ENCODE data around the gene FAM241B.

FAM241B gene

DNA sequence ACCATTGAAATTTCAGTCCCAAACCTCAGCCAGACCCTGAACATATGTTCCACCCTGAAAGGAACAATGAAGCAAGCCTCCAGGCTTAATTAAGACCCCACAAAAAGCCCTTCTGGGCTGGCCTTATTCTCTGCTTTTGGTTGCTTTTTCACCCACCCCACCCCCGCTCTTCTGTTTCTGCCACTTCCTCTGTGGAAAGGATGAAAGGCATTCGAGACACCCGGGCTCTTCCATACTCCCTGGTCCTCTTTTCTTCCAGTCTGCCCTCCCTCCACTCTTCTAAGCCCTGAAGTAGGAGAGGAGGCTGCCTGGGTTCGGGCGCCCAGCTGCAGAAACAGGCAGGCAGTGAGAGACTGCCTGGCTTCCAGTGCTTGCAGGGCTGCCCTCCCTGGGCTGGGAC lies 9.4 kb upstream of the FAM241B start:
- Histone ChIP-seq H3K4me3 (ENCODE audit: low read length) (no peak overlapping the region), H3K4me1 (ENCODE audit: control insufficient read depth, insufficient read depth, low read length) (no peaks in the 10 kb centered on the region), H3K36me3 (ENCODE audit: control insufficient read depth, insufficient read depth, low read length) (no peaks in the 10 kb centered on the region), H3K9ac (ENCODE audit: low read length) (no peak overlapping the region), H3K27me3 (ENCODE audit: control insufficient read depth, insufficient read depth, low read length) (no peaks in the 10 kb centered on the region), H3K9me3 (ENCODE audit: control insufficient read depth, low read length) (no peaks in the 10 kb centered on the region)

DNA sequence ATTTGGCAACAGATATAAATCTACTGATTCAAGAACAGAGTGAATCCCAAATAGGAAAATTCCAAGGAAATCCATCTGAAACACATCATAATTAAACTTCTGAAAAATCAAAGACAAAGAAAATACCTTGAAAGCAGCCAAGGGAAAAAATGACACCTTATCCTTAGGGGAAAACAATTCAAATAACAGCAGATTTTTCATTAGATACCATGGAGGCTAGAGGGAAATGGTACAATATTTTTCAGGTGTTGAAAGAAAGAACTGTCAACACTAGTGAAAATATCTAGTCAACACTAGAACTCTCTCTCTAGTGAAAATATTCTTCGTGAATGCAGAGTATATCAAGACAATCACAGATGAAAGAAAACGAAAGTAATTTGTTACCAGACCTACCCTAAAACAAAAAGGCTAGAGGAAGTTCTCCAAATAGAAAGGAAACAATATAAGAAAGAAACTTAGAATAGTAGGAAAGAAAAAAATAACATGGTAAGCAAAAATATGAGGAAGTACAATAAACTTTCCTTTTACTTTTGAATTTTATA lies 5.7 kb upstream of the FAM241B start:
- no peaks in the 10 kb centered on the region for H3K36me3 ChIP-seq (ENCODE audit: control insufficient read depth, insufficient read depth, low read length)
- no peak overlapping the region for H3K4me3 ChIP-seq (ENCODE audit: low read length)
- peaks cover 2% of the 10 kb centered on the region for H3K27me3 ChIP-seq (ENCODE audit: control insufficient read depth, insufficient read depth, low read length)
- H3K4me1 ChIP-seq (ENCODE audit: control insufficient read depth, insufficient read depth, low read length): peaks cover under 1% of the 10 kb centered on the region
- no peaks in the 10 kb centered on the region for H3K9me3 ChIP-seq (ENCODE audit: control insufficient read depth, low read length)
- no peak overlapping the region for H3K9ac ChIP-seq (ENCODE audit: low read length)

DNA sequence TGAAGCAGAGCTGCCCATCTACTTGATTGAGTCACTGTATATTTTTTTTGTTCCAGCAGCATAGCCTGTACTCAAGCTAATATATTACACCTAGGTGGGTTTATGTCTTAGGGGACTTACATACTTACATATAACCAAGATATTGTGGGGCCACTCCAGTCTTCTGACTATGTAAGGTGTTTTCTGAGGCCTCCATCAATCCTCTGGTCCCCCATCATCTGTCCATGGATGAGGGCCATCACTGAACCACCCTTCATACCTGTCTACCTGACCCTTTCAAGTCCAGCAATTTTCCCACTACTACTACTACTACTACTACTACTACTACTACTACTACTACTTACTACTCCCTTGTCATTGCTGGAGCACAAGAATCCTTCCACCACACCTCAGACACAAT lies 3.2 kb upstream of the FAM241B start:
- no peaks in the 10 kb centered on the region for H3K9me3 ChIP-seq (ENCODE audit: control insufficient read depth, low read length)

DNA sequence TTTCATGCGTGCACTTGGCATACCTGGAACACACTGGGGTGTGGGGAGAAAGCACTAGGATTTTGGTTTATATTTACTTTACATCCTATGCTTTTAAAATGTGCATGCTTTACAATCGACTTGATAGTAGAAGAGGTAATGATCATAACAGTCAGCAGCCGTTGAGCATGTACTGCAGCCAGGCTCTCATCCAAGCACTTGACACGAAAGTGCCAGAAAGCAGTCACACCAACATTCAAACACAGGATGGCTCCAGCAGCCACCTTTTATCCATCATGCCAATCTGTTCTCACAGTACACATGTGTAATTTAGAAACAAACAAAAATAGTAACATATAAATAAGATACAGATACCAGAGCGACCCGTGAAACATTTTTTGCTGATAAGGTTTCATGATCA lies 1.2 kb upstream of the FAM241B start:
- Histone ChIP-seq H3K9ac (ENCODE audit: low read length) (no peak overlapping the region), H3K4me1 (ENCODE audit: control insufficient read depth, insufficient read depth, low read length) (peaks cover 8% of the 10 kb centered on the region)

More for the DNA sequence above, 3.2 kb upstream of the FAM241B start:
- H3K9ac ChIP-seq (ENCODE audit: low read length): no peak overlapping the region
- H3K36me3 ChIP-seq (ENCODE audit: control insufficient read depth, insufficient read depth, low read length): no peaks in the 10 kb centered on the region
- no peak overlapping the region for H3K4me3 ChIP-seq (ENCODE audit: low read length)
- peaks cover 15% of the 10 kb centered on the region for H3K27me3 ChIP-seq (ENCODE audit: control insufficient read depth, insufficient read depth, low read length)
- H3K4me1 ChIP-seq (ENCODE audit: control insufficient read depth, insufficient read depth, low read length): peaks cover 8% of the 10 kb centered on the region

DNA sequence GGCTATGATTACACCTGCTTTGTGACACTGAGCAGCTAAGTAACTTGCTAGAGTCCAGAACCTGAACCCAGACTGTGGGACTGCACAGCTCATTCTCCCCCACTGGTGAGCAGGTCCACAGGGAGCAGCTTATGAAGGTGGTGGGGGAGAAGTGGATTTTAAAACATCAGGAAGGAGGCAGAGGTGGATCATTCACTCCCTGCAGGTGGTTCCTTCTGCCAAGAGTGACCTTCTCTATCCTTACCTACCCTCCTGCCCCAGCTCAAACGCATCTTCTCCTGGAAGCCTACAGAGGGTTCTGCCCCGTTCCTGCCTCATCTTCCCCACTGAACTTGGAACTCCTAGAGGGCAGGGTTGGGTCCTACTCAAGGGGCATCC lies 539 bp upstream of the FAM241B start:
- peaks cover 8% of the 10 kb centered on the region for H3K4me1 ChIP-seq (ENCODE audit: control insufficient read depth, insufficient read depth, low read length)
- H3K9ac ChIP-seq (ENCODE audit: low read length): peak overlapping the region; percentile 76
- H3K36me3 ChIP-seq (ENCODE audit: control insufficient read depth, insufficient read depth, low read length): no peaks in the 10 kb centered on the region
- H3K9me3 ChIP-seq (ENCODE audit: control insufficient read depth, low read length): no peaks in the 10 kb centered on the region
- peaks cover 15% of the 10 kb centered on the region for H3K27me3 ChIP-seq (ENCODE audit: control insufficient read depth, insufficient read depth, low read length)
- H3K4me3 ChIP-seq (ENCODE audit: low read length): peak overlapping the region; percentile 16

More for the DNA sequence above, 1.2 kb upstream of the FAM241B start:
- Histone ChIP-seq H3K27me3 (ENCODE audit: control insufficient read depth, insufficient read depth, low read length) (peaks cover 15% of the 10 kb centered on the region), H3K4me3 (ENCODE audit: low read length) (no peak overlapping the region), H3K9me3 (ENCODE audit: control insufficient read depth, low read length) (no peaks in the 10 kb centered on the region), H3K36me3 (ENCODE audit: control insufficient read depth, insufficient read depth, low read length) (no peaks in the 10 kb centered on the region)

DNA sequence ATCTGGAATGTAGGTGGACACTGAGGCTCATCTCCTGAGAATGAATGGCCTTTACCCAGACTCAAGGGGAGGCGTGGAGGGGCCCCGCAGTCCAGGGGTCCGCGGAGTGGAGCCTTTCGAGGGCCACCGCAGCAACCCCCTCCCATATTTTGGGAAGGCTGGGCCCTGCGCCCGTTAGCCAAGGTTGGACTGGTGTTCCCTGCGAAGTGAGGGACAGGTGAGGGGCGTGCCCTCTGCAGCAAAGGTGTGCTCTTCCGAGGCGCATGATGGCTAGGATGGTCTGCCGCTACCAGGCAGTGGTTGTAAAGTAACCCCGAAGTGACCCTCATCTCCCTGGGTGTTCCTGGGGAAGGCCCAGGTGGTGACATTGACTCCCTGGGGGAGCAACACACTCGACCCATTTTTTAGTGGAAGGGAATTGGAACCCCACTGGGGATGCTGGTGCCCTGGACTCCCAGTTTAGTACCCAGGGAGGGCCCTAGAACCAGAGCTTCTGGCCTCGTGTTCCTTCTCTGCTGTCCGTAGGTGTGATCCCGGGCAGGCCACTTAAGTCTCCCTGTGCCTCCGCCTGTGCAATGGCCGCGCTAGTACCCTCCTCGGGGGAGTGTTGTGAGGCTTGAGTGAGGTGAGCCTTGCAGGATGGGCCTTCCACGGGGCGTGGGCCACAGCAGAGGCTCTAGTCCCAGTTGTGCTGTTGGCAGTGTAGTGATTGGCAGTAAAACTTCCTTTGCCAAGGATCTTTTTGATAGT lies 779 bp downstream of the FAM241B start:
- Histone ChIP-seq H3K4me3 (ENCODE audit: low read length) (peak overlapping the region; percentile 7), H3K27me3 (ENCODE audit: control insufficient read depth, insufficient read depth, low read length) (peaks cover 15% of the 10 kb centered on the region), H3K4me1 (ENCODE audit: control insufficient read depth, insufficient read depth, low read length) (peaks cover 8% of the 10 kb centered on the region), H3K36me3 (ENCODE audit: control insufficient read depth, insufficient read depth, low read length) (no peaks in the 10 kb centered on the region), H3K9ac (ENCODE audit: low read length) (peak overlapping the region; percentile 76), H3K9me3 (ENCODE audit: control insufficient read depth, low read length) (no peaks in the 10 kb centered on the region)

DNA sequence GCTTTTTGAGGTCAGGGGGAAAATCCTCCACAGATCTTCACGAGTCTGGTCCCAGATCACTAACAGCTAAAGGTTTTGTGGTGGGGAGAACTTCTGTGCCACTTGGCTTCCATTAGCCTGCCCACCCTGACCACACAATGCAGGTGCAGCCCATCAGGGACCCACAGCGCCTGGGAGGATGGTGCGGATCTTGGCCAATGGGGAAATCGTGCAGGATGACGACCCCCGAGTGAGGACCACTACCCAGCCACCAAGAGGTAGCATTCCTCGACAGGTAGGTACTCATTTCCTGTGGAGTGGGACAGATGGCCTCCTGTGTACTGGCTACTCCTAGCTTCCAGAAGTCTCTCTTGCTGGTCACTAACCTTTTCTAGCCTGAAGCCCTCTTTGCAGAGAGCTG lies 1.5 kb downstream of the FAM241B start:
- H3K27me3 ChIP-seq (ENCODE audit: control insufficient read depth, insufficient read depth, low read length): peaks cover 15% of the 10 kb centered on the region
- peaks cover 8% of the 10 kb centered on the region for H3K4me1 ChIP-seq (ENCODE audit: control insufficient read depth, insufficient read depth, low read length)
- no peaks in the 10 kb centered on the region for H3K9me3 ChIP-seq (ENCODE audit: control insufficient read depth, low read length)
- no peak overlapping the region for H3K4me3 ChIP-seq (ENCODE audit: low read length)
- no peaks in the 10 kb centered on the region for H3K36me3 ChIP-seq (ENCODE audit: control insufficient read depth, insufficient read depth, low read length)
- H3K9ac ChIP-seq (ENCODE audit: low read length): no peak overlapping the region

DNA sequence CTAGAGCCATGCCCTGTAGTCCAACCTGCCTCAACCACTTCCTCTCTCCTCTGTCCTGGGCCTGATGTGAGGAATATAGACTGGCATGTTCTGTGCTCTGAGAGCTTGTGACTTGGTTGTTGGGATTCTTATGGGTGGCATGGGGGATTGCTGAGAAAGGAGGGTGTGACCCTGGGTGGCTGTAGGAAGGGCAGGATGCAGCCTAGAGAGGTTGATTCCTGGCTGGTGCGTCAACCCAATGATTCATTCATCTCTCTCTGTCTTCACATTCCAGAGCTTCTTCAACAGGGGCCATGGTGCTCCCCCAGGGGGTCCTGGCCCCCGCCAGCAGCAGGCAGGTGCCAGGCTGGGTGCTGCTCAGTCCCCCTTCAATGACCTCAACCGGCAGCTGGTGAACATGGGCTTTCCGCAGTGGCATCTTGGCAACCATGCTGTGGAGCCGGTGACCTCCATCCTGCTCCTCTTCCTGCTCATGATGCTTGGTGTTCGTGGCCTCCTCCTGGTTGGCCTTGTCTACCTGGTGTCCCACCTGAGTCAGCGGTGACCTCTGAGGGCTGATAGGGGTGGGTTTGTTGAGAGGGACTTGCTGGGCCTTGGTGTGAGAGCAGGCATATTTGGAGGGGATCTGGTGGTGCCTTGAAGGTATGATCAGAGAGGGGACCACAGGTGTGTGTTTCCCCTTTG lies 2.6 kb downstream of the FAM241B start:
- H3K27me3 ChIP-seq (ENCODE audit: control insufficient read depth, insufficient read depth, low read length): peaks cover 15% of the 10 kb centered on the region
- no peak overlapping the region for H3K9ac ChIP-seq (ENCODE audit: low read length)
- H3K4me1 ChIP-seq (ENCODE audit: control insufficient read depth, insufficient read depth, low read length): peaks cover 8% of the 10 kb centered on the region
- no peaks in the 10 kb centered on the region for H3K36me3 ChIP-seq (ENCODE audit: control insufficient read depth, insufficient read depth, low read length)
- H3K9me3 ChIP-seq (ENCODE audit: control insufficient read depth, low read length): no peaks in the 10 kb centered on the region
- no peak overlapping the region for H3K4me3 ChIP-seq (ENCODE audit: low read length)

DNA sequence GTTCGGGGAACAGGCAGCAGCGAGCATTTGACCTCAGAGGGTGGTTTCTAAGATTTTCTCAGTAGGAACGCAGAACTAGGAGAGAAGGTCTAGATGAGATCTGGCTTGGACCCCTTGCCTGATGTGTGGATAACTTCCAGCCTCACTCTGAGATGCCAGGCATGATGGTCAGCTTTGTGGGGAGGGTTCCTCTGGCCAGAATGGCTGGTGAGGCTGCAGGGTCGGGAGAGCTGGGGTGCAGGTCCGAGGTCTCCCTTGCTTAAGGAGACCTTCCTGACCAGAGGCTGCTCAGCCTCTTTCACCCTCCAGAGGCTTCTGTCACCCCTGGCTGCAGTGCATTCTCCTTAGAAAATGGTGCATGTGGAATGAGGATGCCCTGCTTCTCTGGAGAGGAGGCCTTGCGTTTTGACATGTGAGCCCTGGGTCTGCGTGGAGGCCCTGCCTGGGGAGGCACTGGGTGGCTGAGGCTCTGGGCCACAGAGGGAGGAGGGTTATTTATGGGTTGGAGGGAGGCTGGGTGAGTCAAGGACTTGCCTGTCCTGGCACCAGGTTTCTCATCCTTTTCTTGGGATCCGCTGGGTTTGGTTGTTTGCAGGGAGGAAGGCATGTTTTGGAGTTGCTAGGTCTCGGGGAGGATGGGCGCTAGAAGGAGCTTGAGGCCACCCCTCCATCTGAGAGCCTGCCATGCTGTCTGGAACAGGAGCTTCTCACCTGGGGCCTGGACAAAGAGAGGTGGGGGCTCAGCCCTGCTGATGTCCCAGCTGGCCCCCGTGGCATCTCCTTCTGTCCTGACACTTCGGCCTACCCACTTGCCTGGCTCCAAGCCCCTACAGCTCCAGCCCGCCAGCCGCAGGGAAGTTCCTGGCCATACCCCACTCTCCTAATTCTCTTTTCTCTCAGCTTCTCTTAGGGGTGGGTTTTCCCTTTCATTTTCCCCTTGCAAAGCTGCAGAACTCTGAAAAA lies 3.9 kb downstream of the FAM241B start:
- H3K4me3 ChIP-seq (ENCODE audit: low read length): no peak overlapping the region
- no peaks in the 10 kb centered on the region for H3K9me3 ChIP-seq (ENCODE audit: control insufficient read depth, low read length)
- H3K27me3 ChIP-seq (ENCODE audit: control insufficient read depth, insufficient read depth, low read length): peaks cover 15% of the 10 kb centered on the region
- no peaks in the 10 kb centered on the region for H3K36me3 ChIP-seq (ENCODE audit: control insufficient read depth, insufficient read depth, low read length)
- no peak overlapping the region for H3K9ac ChIP-seq (ENCODE audit: low read length)
- peaks cover 8% of the 10 kb centered on the region for H3K4me1 ChIP-seq (ENCODE audit: control insufficient read depth, insufficient read depth, low read length)

DNA sequence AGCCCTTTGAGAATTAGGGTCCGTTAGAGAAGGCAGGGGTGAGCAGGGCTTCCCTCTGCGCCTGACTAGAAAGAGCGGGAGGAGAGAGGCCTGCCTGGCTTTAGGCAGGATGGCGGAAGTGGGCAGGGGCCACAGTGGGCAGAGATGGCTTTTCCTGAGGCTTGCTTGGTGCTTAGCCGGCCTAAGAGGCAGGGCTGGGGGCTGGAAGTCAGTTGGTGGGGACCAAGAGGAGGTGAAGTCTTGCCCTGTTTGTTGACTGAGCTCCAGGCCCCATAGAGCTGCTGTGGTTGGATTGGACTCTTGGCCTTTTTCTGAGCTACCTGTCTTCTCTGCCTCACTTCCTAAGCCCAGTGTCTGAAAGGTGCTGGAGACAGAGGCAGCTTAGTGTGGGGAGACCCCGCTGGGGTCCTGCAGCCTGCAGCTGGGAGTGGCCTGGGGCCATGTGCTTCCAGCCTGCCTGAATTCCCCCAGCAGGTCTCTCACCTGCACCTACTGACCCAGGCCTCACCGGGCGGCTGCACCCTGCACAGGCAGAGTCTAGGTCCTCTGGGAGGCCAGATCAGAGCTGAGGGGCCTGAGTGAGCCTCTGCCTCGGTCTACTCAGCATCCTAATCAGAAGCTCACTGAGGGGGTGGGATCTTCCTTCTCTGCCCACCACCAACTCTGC lies 4.8 kb downstream of the FAM241B start:
- no peaks in the 10 kb centered on the region for H3K36me3 ChIP-seq (ENCODE audit: control insufficient read depth, insufficient read depth, low read length)

DNA sequence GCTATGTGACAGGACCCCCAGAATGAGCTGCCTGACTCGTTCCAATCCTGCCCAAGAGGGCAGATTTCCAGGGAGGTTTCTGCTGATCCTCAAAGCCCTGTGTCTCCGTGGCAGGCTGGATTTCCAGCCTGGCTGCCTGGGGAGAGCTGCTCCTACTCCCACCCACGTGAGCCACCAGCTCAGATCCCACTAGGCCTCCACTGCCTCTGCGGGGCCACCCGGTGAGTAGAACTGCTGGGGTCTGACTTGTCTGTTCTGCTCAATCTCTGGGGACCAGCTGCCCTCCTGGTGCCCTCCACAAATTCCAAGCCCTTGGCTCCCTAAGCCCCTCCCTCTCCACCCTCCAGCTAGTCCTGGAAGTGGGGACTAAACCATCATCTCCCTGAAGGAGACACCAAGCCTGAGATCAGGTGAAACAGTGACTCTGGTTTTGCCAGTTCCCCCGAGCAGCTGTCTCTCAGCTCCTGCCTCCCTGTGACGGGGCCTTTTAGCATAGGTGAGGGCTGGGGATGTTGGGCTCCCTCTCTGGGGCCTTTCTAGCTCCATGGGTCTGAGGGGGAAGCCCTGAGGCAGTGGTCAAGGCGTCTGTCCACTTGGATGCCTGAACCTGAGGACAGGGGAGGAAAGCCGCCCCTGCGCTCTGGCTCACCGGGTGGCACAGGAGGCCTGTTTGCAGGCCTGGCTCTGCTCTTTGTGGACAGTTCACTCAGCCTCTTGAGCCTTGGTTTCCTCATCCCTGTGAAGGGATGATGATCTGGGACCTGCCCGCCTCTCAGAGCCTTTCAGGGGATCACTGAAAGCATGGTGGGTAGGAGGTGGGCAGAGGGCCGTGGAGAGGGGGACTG lies 5.6 kb downstream of the FAM241B start:
- Histone ChIP-seq H3K4me1 (ENCODE audit: control insufficient read depth, insufficient read depth, low read length) (no peaks in the 10 kb centered on the region), H3K4me3 (ENCODE audit: low read length) (no peak overlapping the region), H3K9ac (ENCODE audit: low read length) (no peak overlapping the region), H3K9me3 (ENCODE audit: control insufficient read depth, low read length) (no peaks in the 10 kb centered on the region), H3K36me3 (ENCODE audit: control insufficient read depth, insufficient read depth, low read length) (no peaks in the 10 kb centered on the region), H3K27me3 (ENCODE audit: control insufficient read depth, insufficient read depth, low read length) (peaks cover 4% of the 10 kb centered on the region)

More for the DNA sequence above, 4.8 kb downstream of the FAM241B start:
- Histone ChIP-seq H3K9me3 (ENCODE audit: control insufficient read depth, low read length) (no peaks in the 10 kb centered on the region), H3K9ac (ENCODE audit: low read length) (no peak overlapping the region), H3K4me1 (ENCODE audit: control insufficient read depth, insufficient read depth, low read length) (peaks cover 1% of the 10 kb centered on the region), H3K27me3 (ENCODE audit: control insufficient read depth, insufficient read depth, low read length) (peaks cover 7% of the 10 kb centered on the region), H3K4me3 (ENCODE audit: low read length) (no peak overlapping the region)

Data from mucosa of stomach (tissue), 1 donor.